Caki2 (cell line): ENCODE measurements around the gene COMMD4. TPM values are rescaled to one million over a fixed set of nuclear protein-coding genes. Genes with fewer than 3 reads are reported as not detected.
"Not testable (repeated sequence)": the region's sequence is repeated elsewhere in the genome, so short reads cannot be mapped to it uniquely, and the experiment has no call there.

Source experiments
- DNase-seq: peaks from one replicate; pipeline ENCODE4 v3.0.0-alpha.2; 2015; ENCODE audit warnings: low read depth
- in situ Hi-C: cut with HindIII; loops from 2 replicates; pipeline ENCODE4 v1.10.0; 2016; ENCODE audit warnings: low sequenced_read_pairs, low pct_unique_long_range_greater_than_20kb, mixed read lengths
- total RNA-seq: library from RNA; depleted of rRNA; stranded (reverse); fragments of >200 nt; shearing (Covaris generic); gene quantifications from 2 replicates; pipeline ENCODE4 v1.2.3, GENCODE V29; 2014; ENCODE audit warnings: low replicate concordance; rRNA removed

Gene COMMD4
- total RNA-seq: 165 and 212 TPM in 2 replicates

- DNase-seq: peak; percentile 86
- in situ Hi-C loops: no loop called here
Measured at GRCh38 chr15:75335705-75336355, at the start of gene COMMD4. TSS of gene COMMD4 (plus strand) at chr15:75336063. CDS start at chr15:75336090, 27 bp downstream.

GRCh38 chr15:75293660-75294059 lies 42.2 kb upstream of the COMMD4 start:
- DNase-seq, in situ Hi-C loops: not testable (repeated sequence)

- in situ Hi-C loops: not testable (repeated sequence)
Measured at GRCh38 chr15:75298541-75299310, 37.1 kb upstream of the COMMD4 start.

GRCh38 chr15:75299311-75299688 lies 36.6 kb upstream of the COMMD4 start:
- DNase-seq, in situ Hi-C loops: not testable (repeated sequence)

More at GRCh38 chr15:75298541-75299310, 37.1 kb upstream of the COMMD4 start:
- DNase-seq: not testable (repeated sequence)

GRCh38 chr15:75300026-75300425 lies 35.8 kb upstream of the COMMD4 start:
- in situ Hi-C loops, DNase-seq: not testable (repeated sequence)

GRCh38 chr15:75302318-75302717 lies 33.5 kb upstream of the COMMD4 start:
- DNase-seq: no peak
- in situ Hi-C loops: no loop called here

GRCh38 chr15:75302753-75303152 lies 33.1 kb upstream of the COMMD4 start:
- in situ Hi-C loops: not testable (repeated sequence)

GRCh38 chr15:75306188-75306587 lies 29.7 kb upstream of the COMMD4 start:
- in situ Hi-C loops: no loop called here

More at GRCh38 chr15:75302753-75303152, 33.1 kb upstream of the COMMD4 start:
- DNase-seq: not testable (repeated sequence)

GRCh38 chr15:75307778-75308390 lies 28.0 kb upstream of the COMMD4 start:
- in situ Hi-C loops: no loop called here

More at GRCh38 chr15:75306188-75306587, 29.7 kb upstream of the COMMD4 start:
- no peak for DNase-seq

GRCh38 chr15:75309711-75310110 lies 26.2 kb upstream of the COMMD4 start:
- in situ Hi-C loops: no loop called here
- DNase-seq: no peak

More at GRCh38 chr15:75307778-75308390, 28.0 kb upstream of the COMMD4 start:
- DNase-seq: peak; percentile 1

GRCh38 chr15:75312548-75312947 lies 23.3 kb upstream of the COMMD4 start:
- DNase-seq, in situ Hi-C loops: not testable (repeated sequence)

GRCh38 chr15:75313116-75313845 lies 22.6 kb upstream of the COMMD4 start:
- DNase-seq: no peak
- in situ Hi-C loops: no loop called here

- no peak for DNase-seq
Measured at GRCh38 chr15:75314552-75315290, 21.1 kb upstream of the COMMD4 start.

GRCh38 chr15:75319231-75319897 lies 16.5 kb upstream of the COMMD4 start:
- DNase-seq, in situ Hi-C loops: not testable (repeated sequence)

More at GRCh38 chr15:75314552-75315290, 21.1 kb upstream of the COMMD4 start:
- in situ Hi-C loops: no loop called here

- in situ Hi-C loops: no loop called here
- no peak for DNase-seq
Measured at GRCh38 chr15:75321711-75322110, 14.2 kb upstream of the COMMD4 start.

- DNase-seq: no peak
- in situ Hi-C loops: no loop called here
Measured at GRCh38 chr15:75325922-75326321, 9.9 kb upstream of the COMMD4 start.

- DNase-seq: no peak
- in situ Hi-C loops: no loop called here
Measured at GRCh38 chr15:75327005-75327404, 8.9 kb upstream of the COMMD4 start.
